ENCODE results near the gene ZNRF3.

DNA sequence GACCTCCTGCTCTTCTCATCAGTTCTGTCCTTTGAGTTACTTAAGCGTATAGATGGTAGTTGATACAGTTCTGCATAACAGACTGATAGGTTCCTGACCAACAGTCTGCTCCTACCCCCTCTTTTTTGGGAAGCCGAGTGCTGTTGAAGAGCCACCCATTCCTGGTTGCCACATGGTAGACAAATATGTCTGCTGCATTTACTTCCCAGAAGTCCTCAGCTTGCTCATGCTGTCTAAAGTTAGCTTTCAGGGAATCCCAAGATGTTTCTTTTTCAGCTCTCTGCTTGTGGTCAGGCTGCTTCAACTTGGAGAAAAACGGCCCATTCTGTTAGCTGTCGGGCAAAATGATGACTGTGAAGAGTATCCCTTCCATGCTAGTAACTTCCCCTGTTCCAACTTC is 129.6 kb downstream of the ZNRF3 start:
- TF ChIP-seq SUZ12 (IDR thresholded peaks at IDR 0.05; ENCODE audit: extremely low read depth, insufficient read depth, insufficient read length) (no peak), YY1 (IDR thresholded peaks at IDR 0.05; ENCODE audit: insufficient read depth, insufficient read length) (no peak)

Data from NT2/D1 (cell line).